ENCODE data around the gene NOPCHAP1. TPM values are rescaled to one million over a fixed set of nuclear protein-coding genes. Genes with fewer than 3 reads are reported as not detected.

The NOPCHAP1 gene
- total and polyA plus RNA-seq, 8 donors: 2.6 to 29.8 (median 10.5) TPM

DNA sequence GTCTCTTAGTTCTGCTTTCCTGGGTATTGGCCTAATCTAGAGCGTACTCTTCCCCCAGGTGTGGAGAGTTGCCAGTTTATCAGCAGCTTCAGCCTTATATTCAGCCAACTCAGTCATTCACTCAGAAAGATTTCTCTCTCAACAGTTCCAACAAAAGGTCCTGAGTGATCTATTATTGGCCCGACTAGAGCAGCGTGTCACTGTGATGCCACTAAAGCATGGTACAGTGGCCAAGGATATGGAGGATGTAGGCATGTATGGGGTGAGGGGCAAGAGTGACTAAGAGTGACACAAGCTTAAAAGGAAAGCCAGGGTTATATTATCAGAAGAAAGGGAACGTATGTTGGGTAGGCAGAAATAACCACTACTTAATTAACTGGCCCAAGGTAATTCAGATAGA, 4.8 kb downstream of the NOPCHAP1 start:
- Histone ChIP-seq H3K36me3 (peaks cover 29 to 69% (median 60%) of the 10 kb centered on the region in 4 donors), H3K27me3 (no peaks in the 10 kb centered on the region), H3K9me3 (no peaks in the 10 kb centered on the region), H3K4me1 (peaks cover 10 to 39% (median 27%) of the 10 kb centered on the region in 4 donors), H3K4me3 (no peak overlapping the region), H3K27ac (peak overlapping the region in 1 of 5 donors; percentile 47)
- TF ChIP-seq, protein P1, sequence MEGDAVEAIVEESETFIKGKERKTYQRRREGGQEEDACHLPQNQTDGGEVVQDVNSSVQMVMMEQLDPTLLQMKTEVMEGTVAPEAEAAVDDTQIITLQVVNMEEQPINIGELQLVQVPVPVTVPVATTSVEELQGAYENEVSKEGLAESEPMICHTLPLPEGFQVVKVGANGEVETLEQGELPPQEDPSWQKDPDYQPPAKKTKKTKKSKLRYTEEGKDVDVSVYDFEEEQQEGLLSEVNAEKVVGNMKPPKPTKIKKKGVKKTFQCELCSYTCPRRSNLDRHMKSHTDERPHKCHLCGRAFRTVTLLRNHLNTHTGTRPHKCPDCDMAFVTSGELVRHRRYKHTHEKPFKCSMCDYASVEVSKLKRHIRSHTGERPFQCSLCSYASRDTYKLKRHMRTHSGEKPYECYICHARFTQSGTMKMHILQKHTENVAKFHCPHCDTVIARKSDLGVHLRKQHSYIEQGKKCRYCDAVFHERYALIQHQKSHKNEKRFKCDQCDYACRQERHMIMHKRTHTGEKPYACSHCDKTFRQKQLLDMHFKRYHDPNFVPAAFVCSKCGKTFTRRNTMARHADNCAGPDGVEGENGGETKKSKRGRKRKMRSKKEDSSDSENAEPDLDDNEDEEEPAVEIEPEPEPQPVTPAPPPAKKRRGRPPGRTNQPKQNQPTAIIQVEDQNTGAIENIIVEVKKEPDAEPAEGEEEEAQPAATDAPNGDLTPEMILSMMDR (IDR thresholded peaks at IDR 0.05): no peak
- TF ChIP-seq POLR2AphosphoS5 (IDR thresholded peaks at IDR 0.05): no peak
- no peak for TF ChIP-seq POLR2A (IDR thresholded peaks at IDR 0.05)
- TF ChIP-seq EP300 (IDR thresholded peaks at IDR 0.05): no peak
- no peak for DNase-seq
- intact Hi-C loops (cut with DNase I; ENCODE audit: low total_unique reads): no loop called here
- 77 to 88% (median 80%) methylated on average over 4 of the region's 4 CpGs for WGBS, 5 donors

DNA sequence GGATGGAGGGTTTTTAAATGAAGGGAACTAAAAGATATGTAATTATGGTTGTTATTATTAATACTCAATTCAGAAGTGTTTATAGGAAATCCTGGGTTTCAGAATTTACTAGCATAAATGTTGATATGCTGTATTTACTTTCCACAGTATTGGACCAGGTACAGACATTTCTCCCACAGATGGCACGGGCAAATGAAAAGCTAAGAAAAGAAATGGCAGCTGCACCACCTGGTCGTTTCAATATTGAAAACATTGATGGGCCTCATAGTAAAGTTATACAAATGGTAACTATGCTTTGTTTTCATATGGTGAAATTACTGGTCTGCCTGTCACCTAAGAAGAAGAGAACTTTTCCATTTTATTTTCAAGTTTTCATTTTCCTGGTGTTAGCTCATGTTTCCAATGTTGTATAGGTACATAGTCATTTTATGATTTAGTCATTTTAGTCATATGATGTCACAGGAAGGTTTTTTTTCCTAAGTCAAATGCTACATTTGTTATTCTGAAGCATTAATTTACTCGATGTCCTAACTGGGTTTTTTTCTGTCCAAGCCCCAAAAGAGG, 5.5 kb downstream of the NOPCHAP1 start:
- Histone ChIP-seq H3K4me1 (peaks cover 10 to 36% (median 24%) of the 10 kb centered on the region in 4 donors), H3K9me3 (no peaks in the 10 kb centered on the region), H3K4me3 (no peak overlapping the region), H3K27me3 (no peaks in the 10 kb centered on the region), H3K27ac (peak overlapping the region in 1 of 5 donors; percentile 47), H3K36me3 (peaks cover 29 to 76% (median 67%) of the 10 kb centered on the region in 4 donors)
- WGBS, 5 donors: 45 to 72% (median 59%) methylated on average over 3 of the region's 3 CpGs
- TF ChIP-seq POLR2A (IDR thresholded peaks at IDR 0.05): no peak
- TF ChIP-seq POLR2AphosphoS5 (IDR thresholded peaks at IDR 0.05): no peak
- TF ChIP-seq, protein P1 (IDR thresholded peaks at IDR 0.05): no peak
- TF ChIP-seq EP300 (IDR thresholded peaks at IDR 0.05): no peak
- DNase-seq: no peak
- intact Hi-C loops (cut with DNase I; ENCODE audit: low total_unique reads): no loop called here

DNA sequence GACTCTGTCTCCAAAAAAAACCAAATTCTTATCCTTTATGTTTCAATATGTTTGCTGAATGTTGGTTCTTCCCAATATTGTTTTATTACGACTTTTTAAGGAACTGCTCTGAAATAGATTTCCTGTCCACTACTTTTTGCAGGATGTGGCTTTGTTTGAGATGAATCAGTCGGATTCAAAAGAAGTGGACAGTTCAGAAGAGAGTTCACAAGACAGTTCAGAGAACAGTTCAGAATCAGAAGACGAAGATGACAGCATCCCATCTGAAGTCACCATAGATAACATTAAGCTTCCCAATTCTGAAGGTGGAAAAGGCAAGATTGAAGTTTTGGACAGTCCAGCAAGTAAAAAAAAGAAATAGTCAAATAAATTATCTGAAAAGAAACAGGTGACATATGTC, 8.2 kb downstream of the NOPCHAP1 start:
- H3K4me1 ChIP-seq: peaks cover 10 to 37% (median 21%) of the 10 kb centered on the region in 4 donors
- 83 to 88% (median 84%) methylated on average over 3 of the region's 3 CpGs for WGBS, 5 donors
- H3K36me3 ChIP-seq: peaks cover 29 to 95% (median 82%) of the 10 kb centered on the region in 4 donors
- H3K4me3 ChIP-seq: no peak overlapping the region
- no peaks in the 10 kb centered on the region for H3K27me3 ChIP-seq
- H3K9me3 ChIP-seq: no peaks in the 10 kb centered on the region
- TF ChIP-seq POLR2AphosphoS5 (IDR thresholded peaks at IDR 0.05): no peak
- no peak for TF ChIP-seq EP300 (IDR thresholded peaks at IDR 0.05)
- no peak for TF ChIP-seq POLR2A (IDR thresholded peaks at IDR 0.05)
- TF ChIP-seq, protein P1 (IDR thresholded peaks at IDR 0.05): no peak
- intact Hi-C loops (cut with DNase I; ENCODE audit: low total_unique reads): no loop called here
- DNase-seq: no peak
- no peak overlapping the region for H3K27ac ChIP-seq

DNA sequence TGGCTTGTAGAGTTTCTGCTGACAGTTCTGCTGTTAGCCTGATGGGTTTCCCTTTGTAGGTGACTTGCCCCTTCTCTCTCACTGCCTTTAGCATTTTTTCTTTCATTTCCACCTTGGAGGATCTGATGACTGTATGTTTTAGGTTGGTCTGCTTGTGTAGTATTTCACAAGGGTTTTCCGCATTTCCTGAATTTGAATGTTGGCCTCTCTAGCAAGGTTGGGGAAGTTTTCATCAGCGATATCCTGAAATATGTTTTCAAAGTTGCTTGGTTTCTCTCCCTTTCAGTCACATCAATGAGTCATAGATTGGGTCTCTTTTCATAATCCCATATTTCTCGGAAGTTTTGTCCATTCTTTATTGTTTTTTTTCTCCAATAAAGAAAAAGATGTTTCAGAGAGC, 11.4 kb downstream of the NOPCHAP1 start:
- 88 to 93% (median 91%) methylated on average over 3 of the region's 3 CpGs for WGBS, 5 donors
- intact Hi-C loops (cut with DNase I; ENCODE audit: low total_unique reads): no loop called here
- H3K4me3 ChIP-seq: no peak overlapping the region
- no peak for TF ChIP-seq POLR2AphosphoS5 (IDR thresholded peaks at IDR 0.05)
- TF ChIP-seq, protein P1 (IDR thresholded peaks at IDR 0.05): no peak
- no peak for TF ChIP-seq POLR2A (IDR thresholded peaks at IDR 0.05)
- DNase-seq: no peak
- H3K36me3 ChIP-seq: peaks cover 19 to 98% (median 90%) of the 10 kb centered on the region in 4 donors
- H3K27me3 ChIP-seq: no peaks in the 10 kb centered on the region
- H3K9me3 ChIP-seq: no peaks in the 10 kb centered on the region
- H3K27ac ChIP-seq: no peak overlapping the region
- H3K4me1 ChIP-seq: peaks cover 0 to 20% (median 17%) of the 10 kb centered on the region in 4 donors

All from stomach (tissue), 9 donors.